Fibroblast of the conjunctiva (primary cell): ENCODE results near the gene PRAMEF13.
"Not testable (repeated sequence)": the region's sequence is repeated elsewhere in the genome, so short reads cannot be mapped to it uniquely, and the experiment has no call there.

ENCODE experiments used
- DNase-seq: peaks from one replicate; pipeline ENCODE4 v3.0.0-alpha.2; 2010; ENCODE audit warnings: low read depth

The PRAMEF13 gene

GRCh38 chr1:13171548-13171947 lies 29.7 kb downstream of the PRAMEF13 start, which contains the start of gene PRAMEF9:
PRAMEF9 (plus strand) TSS chr1:13171848; CDS start chr1:13175281, 3,433 bp downstream.
- not testable (repeated sequence) for DNase-seq

GRCh38 chr1:13165531-13165930 lies 35.7 kb downstream of the PRAMEF13 start, which contains the start of gene HNRNPCL4:
HNRNPCL4 (minus strand) TSS chr1:13165631; CDS start chr1:13165467, 164 bp downstream.
- DNase-seq = not testable (repeated sequence)

- DNase-seq = not testable (repeated sequence)
Observed at GRCh38 chr1:13155909-13156308, 45.3 kb downstream of the PRAMEF13 start, which contains the start of gene PRAMEF26. PRAMEF26 (minus strand) TSS chr1:13156009; CDS start chr1:13153095, 2,914 bp downstream.
